GM12878 (cell line): ENCODE measurements around the gene CASS4. TPM values are rescaled to one million over a fixed set of nuclear protein-coding genes. Genes with fewer than 3 reads are reported as not detected.

Experiments used
- ATAC-seq: fragments of 200-7000 bp; cut with Tn5 transposase; 3 replicates; pipeline ENCODE4 v1.9.1; 2020; ENCODE audit warnings: mild to moderate bottlenecking, moderate library complexity
- BruUV-seq: library from RNA; stranded (reverse); fragments of 400-500 nt; replicated peaks from 2 replicates; lab custom pipeline; 2021; lab: Mats Ljungman, UMichigan
- CTCF ChIA-PET: fragments of 300-600 bp; sonication (Branson Sonifier 250); formaldehyde crosslinking; extraction: SDS; loops from one replicate; lab custom pipeline; 2021; ENCODE audit warnings: inconsistent platforms; lab: Yijun Ruan, JAX
- POLR2A ChIA-PET: fragments of 350-600 bp; formaldehyde crosslinking; extraction: SDS; loops from one replicate; lab custom pipeline; 2021; ENCODE audit warnings: inconsistent platforms; lab: Charles Lee
- RAD21 ChIA-PET: fragments of 300-600 bp; sonication (Branson Sonifier 250); formaldehyde crosslinking; loops from one replicate; lab custom pipeline; 2023; ENCODE audit warnings: antibody characterized with exemption; ENCODE audit not compliant: unreplicated experiment; lab: Charles Lee
- SMC1A ChIA-PET: fragments of 300-600 bp; sonication (Branson Sonifier 250); formaldehyde crosslinking; loops from one replicate; lab custom pipeline; 2023; ENCODE audit not compliant: unreplicated experiment, uncharacterized antibody; lab: Charles Lee
- DNase-seq: peaks from one replicate; pipeline ENCODE4 v3.0.0-alpha.2; 2011; ENCODE audit warnings: low read depth, low spot score
- FAIRE-seq: peaks from 3 replicates; lab custom pipeline; 2011; peaks lifted over from hg19 to GRCh38; lab: Jason Lieb, UNC
- H2AFZ ChIP-seq: 2 replicates; pipeline ENCODE4 v1.6.0; 2011; ENCODE audit warnings: low read depth, low read length, control low read depth; ENCODE audit not compliant: control insufficient read depth
- H3K27ac ChIP-seq: 2 replicates; pipeline ENCODE4 v1.5.1; 2011; ENCODE audit warnings: control low read depth; ENCODE audit not compliant: control insufficient read depth, insufficient read depth
- H3K27me3 ChIP-seq, 2 experiments: replicated peaks in 1 of 2; 2 replicates each; pipeline versions ENCODE4 v1.6.0 to v1.6.1; 2011; ENCODE audit warnings: low read length in 1 of 2; ENCODE audit not compliant: control insufficient read depth in 2 of 2, insufficient read depth in 2 of 2
- H3K36me3 ChIP-seq, 2 experiments: 2 replicates each; pipeline ENCODE4 v1.5.1; 2011; ENCODE audit warnings: low read length in 1 of 2; ENCODE audit not compliant: control insufficient read depth in 2 of 2, insufficient read depth in 2 of 2
- H3K4me1 ChIP-seq: 2 replicates; pipeline ENCODE4 v1.6.1; 2011; ENCODE audit warnings: mild to moderate bottlenecking, low read length, moderate library complexity, mixed read lengths; ENCODE audit not compliant: control insufficient read depth, insufficient read depth
- H3K4me2 ChIP-seq: 2 replicates; pipeline ENCODE4 v1.6.0; 2011; ENCODE audit warnings: control low read depth; ENCODE audit not compliant: control insufficient read depth, insufficient read depth
- H3K4me3 ChIP-seq: fragments of 200-600 bp; sonication (generic); 2 replicates; pipeline ENCODE4 v1.5.1; 2016
- H3K79me2 ChIP-seq: 2 replicates; pipeline ENCODE4 v1.6.0; 2011; ENCODE audit warnings: low read length; ENCODE audit not compliant: control insufficient read depth, insufficient read depth
- H3K9ac ChIP-seq: 2 replicates; pipeline ENCODE4 v1.8.0; 2011; ENCODE audit warnings: low read length, control low read depth, mixed read lengths; ENCODE audit not compliant: control insufficient read depth, insufficient read depth
- H3K9me3 ChIP-seq: replicated peaks from 3 replicates; pipeline ENCODE4 v1.5.1; 2011; ENCODE audit warnings: mild to moderate bottlenecking, low read length; ENCODE audit not compliant: control insufficient read depth, insufficient read depth
- H4K20me1 ChIP-seq: 2 replicates; pipeline ENCODE4 v1.6.0; 2011; ENCODE audit not compliant: control insufficient read depth, insufficient read depth
- CBX5 ChIP-seq: sonication (generic); IDR thresholded peaks from 2 replicates; pipeline ENCODE4 v1.6.1; 2016; ENCODE audit warnings: low read depth, moderate library complexity, mild to moderate bottlenecking, inconsistent platforms
- CHD2 ChIP-seq: IDR thresholded peaks from 2 replicates; pipeline ENCODE4 v1.6.1; 2011; ENCODE audit warnings: low read depth, low read length, improper control_type of control experiment, borderline replicate concordance
- E4F1 ChIP-seq: fragments of 450-650 bp; IDR thresholded peaks from 2 replicates; pipeline ENCODE4 v1.6.1; 2018; ENCODE audit warnings: borderline replicate concordance, mild to moderate bottlenecking; ENCODE audit not compliant: partially characterized antibody
- EED ChIP-seq: sonication (generic); IDR thresholded peaks from 2 replicates; pipeline ENCODE4 v1.6.1; 2016; ENCODE audit warnings: antibody characterized with exemption, low read depth
- GABPA ChIP-seq: IDR thresholded peaks from 2 replicates; pipeline ENCODE4 v1.6.1; 2014; ENCODE audit warnings: antibody characterized with exemption, low read depth, mild to moderate bottlenecking, inconsistent platforms
- HDGF ChIP-seq: fragments of 450-650 bp; IDR thresholded peaks from 2 replicates; pipeline ENCODE4 v1.6.1; 2016; ENCODE audit warnings: antibody characterized with exemption
- IKZF2 ChIP-seq, 2 experiments: fragments of 450-650 bp; IDR thresholded peaks; 2 replicates each; pipeline ENCODE4 v1.6.1; 2017; ENCODE audit warnings: mild to moderate bottlenecking in 2 of 2, moderate library complexity in 2 of 2
- MEF2B ChIP-seq: fragments of 450-650 bp; IDR thresholded peaks from 2 replicates; pipeline ENCODE4 v1.6.1; 2018; ENCODE audit warnings: mild to moderate bottlenecking, moderate library complexity; ENCODE audit not compliant: partially characterized antibody, poor library complexity, severe bottlenecking
- NR2F1 ChIP-seq: fragments of 450-650 bp; conservative IDR thresholded peaks from 2 replicates; pipeline ENCODE4 v1.6.1; 2017; ENCODE audit warnings: mild to moderate bottlenecking
- POLR2AphosphoS5 ChIP-seq: IDR thresholded peaks from 2 replicates; pipeline ENCODE4 v1.6.1; 2011; ENCODE audit warnings: mild to moderate bottlenecking, low read length, inconsistent platforms
- RBBP5 ChIP-seq: fragments of 200-600 bp; sonication (generic); conservative IDR thresholded peaks from 2 replicates; pipeline ENCODE4 v1.6.1; 2016
- RUNX3 ChIP-seq: IDR thresholded peaks from 2 replicates; pipeline ENCODE4 v1.6.1; 2012; ENCODE audit warnings: low read length, inconsistent platforms
- SMARCA5 ChIP-seq: fragments of 450-650 bp; IDR thresholded peaks from 2 replicates; pipeline ENCODE4 v1.6.1; 2017; ENCODE audit warnings: mild to moderate bottlenecking
- SREBF2 ChIP-seq: IDR thresholded peaks from 2 replicates; pipeline ENCODE4 v1.6.1; 2012; ENCODE audit warnings: mild to moderate bottlenecking, low read length
- SUPT20H ChIP-seq: IDR thresholded peaks from 2 replicates; pipeline ENCODE4 v1.6.1; 2011; ENCODE audit warnings: low read depth, mild to moderate bottlenecking, low read length, moderate library complexity, borderline replicate concordance; ENCODE audit not compliant: control insufficient read depth
- YY1 ChIP-seq: IDR thresholded peaks from 2 replicates; pipeline ENCODE4 v1.6.1; 2011; ENCODE audit warnings: low read depth, mild to moderate bottlenecking, low read length
- ZBTB33 ChIP-seq: fragments of 450-650 bp; IDR thresholded peaks from 2 replicates; pipeline ENCODE4 v1.6.1; 2017; ENCODE audit warnings: mild to moderate bottlenecking
- ZNF384 ChIP-seq: IDR thresholded peaks from 2 replicates; pipeline ENCODE4 v1.6.1; 2012; ENCODE audit warnings: low read depth, mild to moderate bottlenecking, low read length, improper control_type of control experiment, borderline replicate concordance
- WGBS: methylation state at CpG from one replicate; pipeline ENCODE4 v1.1.6; 2016; ENCODE audit warnings: low lambda C conversion rate; ENCODE audit not compliant: insufficient replicate concordance, insufficient coverage; ENCODE audit errors: missing lambda C conversion rate; 5-methylcytosine and 5-hydroxymethylcytosine counted together
- in situ Hi-C: fragments of 300-500 bp; cut with MboI; formaldehyde crosslinking; loops from 9 replicates; pipeline ENCODE4 v1.14.3; 2018; ENCODE audit warnings: mixed read lengths
- intact Hi-C: fragments of 100-400 bp; cut with micrococcal nuclease; formaldehyde crosslinking; loops from one replicate; pipeline ENCODE4 v1.14.2; 2022; ENCODE audit not compliant: unreplicated experiment
- polyA plus RNA-seq, 11 experiments: library from polyadenylated mRNA; depleted of rRNA in 4 of 11; unstranded in 6 of 11; stranded (reverse) in 5 of 11; fragments of >200 nt; fragmentation: Nextera tagmentation in 4 of 11; fragmentation: Illumina TruSeq in 1 of 11; extraction: Ambion mirVana in 4 of 11; extraction: Trizol in 1 of 11; gene quantifications; 1 replicate in 1 of 11; 2 replicates in 10 of 11; pipeline versions ENCODE4 v1.2.1 to v1.2.3, GENCODE V29; 2011 to 2016; ENCODE audit warnings: inconsistent platforms in 2 of 11, missing spikeins in 2 of 11, low read depth in 1 of 11
- total RNA-seq, 4 experiments: library from RNA; depleted of rRNA in 3 of 4; stranded (reverse); fragments of >200 nt in 3 of 4; fragmentation: Illumina TruSeq in 1 of 4; extraction: Trizol in 1 of 4; gene quantifications; 2 replicates each; pipeline versions ENCODE4 v1.2.1 to v1.2.3, GENCODE V29; 2013 to 2021

Gene CASS4
- total and polyA plus RNA-seq, 10 of the 15 experiments (the other 5 are each of a cell fraction or from before 2014, with no cell fraction given) = 0.04 to 0.24 (median 0.11) TPM; not detected in 1

GRCh38 chr20:56392132-56392880 lies 19.8 kb upstream of the CASS4 start, which contains the start of the genes AURKA and CSTF1 (continued):
- peak; percentile 94 for TF ChIP-seq E4F1
- no peak for TF ChIP-seq ZNF384
- peak; percentile 81 for TF ChIP-seq CHD2
- TF ChIP-seq CBX5 = no peak

GRCh38 chr20:56392881-56393482 lies 19.1 kb upstream of the CASS4 start:
- ChIA-PET RAD21 (interaction anchor here (1.5 to 2.5 kb wide), 3 partner anchors 19 to 76 kb away, joined by 5 to 9 read pairs (median 8); partner anchors contain the start of genes CASS4 and RTF2), POLR2A (interaction anchor here (1.2 kb wide), 2 partner anchors 12 to 18 kb away, joined by 3 to 4 read pairs; no protein-coding TSS in a partner anchor), SMC1A (interaction anchor here (0.7 to 3.8 kb wide), 4 partner anchors 17 to 133 kb away, joined by 3 to 14 read pairs (median 3); partner anchors contain the start of gene RTF2), CTCF (interaction anchor here (0.8 to 1.5 kb wide), 2 partner anchors 12 to 145 kb away, joined by 3 to 5 read pairs; partner anchors contain the start of gene MC3R)
- in situ Hi-C loops = no loop called here
- Histone ChIP-seq H3K36me3 (peaks cover 5 to 13% of the 10 kb centered on the region in 2 experiments), H3K9ac (peak overlapping the region; percentile 90), H3K4me2 (peak overlapping the region; percentile 98), H3K4me1 (peaks cover 3% of the 10 kb centered on the region; the same call in 1 of the 2 replicates), H4K20me1 (no peaks in the 10 kb centered on the region), H3K27ac (peak overlapping the region; percentile 78), H3K4me3 (peak overlapping the region; percentile 99), H3K79me2 (peaks cover 60% of the 10 kb centered on the region), H2AFZ (peak overlapping the region; percentile 84), H3K27me3 (no peaks in the 10 kb centered on the region), H3K9me3 (no peaks in the 10 kb centered on the region)
- no peak for FAIRE-seq
- DNase-seq = no peak
- ATAC-seq = peak; percentile 29
- under 1% methylated on average over 17 of the region's 18 CpGs for WGBS
- intact Hi-C loops = loop anchor here (2.0 kb wide), 1 partner anchor 76 kb away; the partner anchor contains the start of gene RTF2
- no TSS peak for BruUV-seq
- TF ChIP-seq YY1 = peak; percentile 61
- no peak for TF ChIP-seq SREBF2
- peak; percentile 2 to 3; a peak in 1 of 4 replicates for TF ChIP-seq IKZF2 (IDR thresholded peaks at IDR 0.05)
- no peak for TF ChIP-seq NR2F1
- no peak for TF ChIP-seq ZBTB33
- no peak for TF ChIP-seq SUPT20H
- no peak for TF ChIP-seq RUNX3
- TF ChIP-seq MEF2B = peak; percentile 7
- 0 out of 2 replicates have a peak, but pooled peaks have one; percentile 3 for TF ChIP-seq RBBP5
- no peak for TF ChIP-seq SMARCA5
- TF ChIP-seq GABPA = peak; percentile 68; the same call in 1 of the 2 replicates
- TF ChIP-seq ZNF384 = no peak
- TF ChIP-seq HDGF = no peak
- TF ChIP-seq POLR2AphosphoS5 = no peak
- TF ChIP-seq EED = 0 out of 2 replicates have a peak, but pooled peaks have one; percentile 3
